ENCODE data around the gene TGFBRAP1. TPM values are rescaled to one million over a fixed set of nuclear protein-coding genes. Genes with fewer than 3 reads are reported as not detected.

TGFBRAP1 gene, protein sequence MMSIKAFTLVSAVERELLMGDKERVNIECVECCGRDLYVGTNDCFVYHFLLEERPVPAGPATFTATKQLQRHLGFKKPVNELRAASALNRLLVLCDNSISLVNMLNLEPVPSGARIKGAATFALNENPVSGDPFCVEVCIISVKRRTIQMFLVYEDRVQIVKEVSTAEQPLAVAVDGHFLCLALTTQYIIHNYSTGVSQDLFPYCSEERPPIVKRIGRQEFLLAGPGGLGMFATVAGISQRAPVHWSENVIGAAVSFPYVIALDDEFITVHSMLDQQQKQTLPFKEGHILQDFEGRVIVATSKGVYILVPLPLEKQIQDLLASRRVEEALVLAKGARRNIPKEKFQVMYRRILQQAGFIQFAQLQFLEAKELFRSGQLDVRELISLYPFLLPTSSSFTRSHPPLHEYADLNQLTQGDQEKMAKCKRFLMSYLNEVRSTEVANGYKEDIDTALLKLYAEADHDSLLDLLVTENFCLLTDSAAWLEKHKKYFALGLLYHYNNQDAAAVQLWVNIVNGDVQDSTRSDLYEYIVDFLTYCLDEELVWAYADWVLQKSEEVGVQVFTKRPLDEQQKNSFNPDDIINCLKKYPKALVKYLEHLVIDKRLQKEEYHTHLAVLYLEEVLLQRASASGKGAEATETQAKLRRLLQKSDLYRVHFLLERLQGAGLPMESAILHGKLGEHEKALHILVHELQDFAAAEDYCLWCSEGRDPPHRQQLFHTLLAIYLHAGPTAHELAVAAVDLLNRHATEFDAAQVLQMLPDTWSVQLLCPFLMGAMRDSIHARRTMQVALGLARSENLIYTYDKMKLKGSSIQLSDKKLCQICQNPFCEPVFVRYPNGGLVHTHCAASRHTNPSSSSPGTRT
- 25.8 TPM for total RNA-seq
- polyA plus RNA-seq (ENCODE audit: insufficient read depth, low read depth, low replicate concordance) = 6.7 TPM
- long read RNA-seq, donor 1 = 0 reads
- long read RNA-seq, donor 2, full-length matches to known transcripts = 2 of 2 reads
- long read RNA-seq, donor 2, partial matches to known transcripts = 0 of 2 reads
- long read RNA-seq, donor 2, other reads (novel, unspliced or antisense) = 0 of 2 reads
- long read RNA-seq, donor 3, full-length matches to known transcripts = 1 of 1 reads
- long read RNA-seq, donor 3, partial matches to known transcripts = 0 of 1 reads
- long read RNA-seq, donor 3, other reads (novel, unspliced or antisense) = 0 of 1 reads
- long read RNA-seq, donor 4, full-length matches to known transcripts = 1 of 1 reads
- long read RNA-seq, donor 4, partial matches to known transcripts = 0 of 1 reads
- long read RNA-seq, donor 4, other reads (novel, unspliced or antisense) = 0 of 1 reads
- long read RNA-seq, donor 5 = 0 reads
- long read RNA-seq, donor 6 = 0 reads
- long read RNA-seq, donor 7, full-length matches to known transcripts = 12 of 29 reads
- long read RNA-seq, donor 7, partial matches to known transcripts = 1 of 29 reads
- long read RNA-seq, donor 7, other reads (novel, unspliced or antisense) = 16 of 29 reads
- long read RNA-seq, donor 8, full-length matches to known transcripts = 1 of 1 reads
- long read RNA-seq, donor 8, partial matches to known transcripts = 0 of 1 reads
- long read RNA-seq, donor 8, other reads (novel, unspliced or antisense) = 0 of 1 reads
- long read RNA-seq, donor 9 = 0 reads
- long read RNA-seq, donor 10, full-length matches to known transcripts = 2 of 2 reads
- long read RNA-seq, donor 10, partial matches to known transcripts = 0 of 2 reads
- long read RNA-seq, donor 10, other reads (novel, unspliced or antisense) = 0 of 2 reads

DNA sequence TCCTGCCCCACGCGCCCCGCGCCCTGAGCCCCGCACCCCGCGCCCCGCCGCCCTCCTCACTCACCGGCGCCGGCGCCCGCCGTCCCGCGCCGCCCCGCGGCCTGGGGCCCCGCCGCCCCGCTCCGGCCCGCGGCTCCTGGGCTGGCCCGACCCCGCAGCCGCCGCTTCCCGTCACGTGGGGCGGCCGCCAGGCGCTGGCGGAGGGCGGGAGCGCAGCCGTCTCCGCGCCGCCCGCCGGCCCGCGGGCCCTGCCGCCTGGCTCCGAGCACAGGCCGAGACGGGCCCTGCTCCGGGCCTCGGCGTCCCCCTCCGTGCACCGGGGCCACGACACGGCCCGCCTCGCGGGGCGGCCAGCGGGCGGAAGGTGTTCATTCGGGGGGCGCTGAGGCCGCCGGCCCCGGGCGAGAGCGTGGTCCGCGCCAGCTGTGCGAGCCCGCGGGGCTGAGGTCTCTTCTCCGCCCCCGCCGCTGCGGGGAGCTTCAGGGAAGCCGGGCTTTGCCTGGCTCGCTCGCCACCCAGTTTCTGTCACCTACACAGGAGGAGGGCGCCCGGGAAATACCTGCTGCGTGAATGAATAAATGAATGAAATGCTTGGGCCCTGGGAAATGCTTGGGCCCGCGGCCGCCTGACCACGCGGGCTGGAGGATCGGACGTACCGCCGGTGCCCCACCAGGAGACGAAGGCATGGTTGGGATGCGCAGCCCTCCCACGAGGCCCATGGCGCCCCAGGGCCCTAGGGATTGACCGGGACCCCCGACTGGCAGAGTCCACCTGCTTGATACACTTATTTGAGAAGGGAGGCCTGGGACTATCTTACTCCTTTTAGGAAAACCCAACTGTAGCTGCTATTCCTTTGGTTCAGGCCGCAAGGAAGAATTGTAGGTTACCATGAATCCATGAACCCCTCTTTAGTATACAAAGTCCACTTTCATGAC, at the start of gene TGFBRAP1:
Gene TGFBRAP1, minus strand, starts transcription at position 175 of the 935 bp plus-strand sequence. CDS start 21,434 bp downstream, outside the sequence.
- Histone ChIP-seq H3K9me3 (ENCODE audit: control insufficient read depth in 2 of 3, insufficient read depth in 1 of 3, low read length in 3 of 3) (no peaks in the 10 kb centered on the region), H3K9ac (ENCODE audit: low read length in 3 of 3) (peak within 1 kb of the TSS; percentile 67 to 83 (median 81)), H3K36me3 (ENCODE audit: control insufficient read depth in 2 of 3, insufficient read depth in 3 of 3, low read length in 3 of 3) (peaks cover 0 to 8% (median 0%) of the 10 kb centered on the region in 3 donors), H3K4me1 (ENCODE audit: control insufficient read depth in 2 of 3, insufficient read depth in 2 of 3, low read depth in 1 of 3, low read length in 3 of 3) (peaks cover 0 to 17% (median 14%) of the 10 kb centered on the region in 3 donors), H3K27ac (ENCODE audit: low read depth in 2 of 2, low read length in 2 of 2) (peak within 1 kb of the TSS; percentile 68 to 70), H3K4me3 (ENCODE audit: low read length in 3 of 3) (peak within 1 kb of the TSS; percentile 77 to 86 (median 80)), H3K27me3 (ENCODE audit: control insufficient read depth, insufficient read depth, low read length) (no peaks in the 10 kb centered on the region)
- TF ChIP-seq, protein P1, sequence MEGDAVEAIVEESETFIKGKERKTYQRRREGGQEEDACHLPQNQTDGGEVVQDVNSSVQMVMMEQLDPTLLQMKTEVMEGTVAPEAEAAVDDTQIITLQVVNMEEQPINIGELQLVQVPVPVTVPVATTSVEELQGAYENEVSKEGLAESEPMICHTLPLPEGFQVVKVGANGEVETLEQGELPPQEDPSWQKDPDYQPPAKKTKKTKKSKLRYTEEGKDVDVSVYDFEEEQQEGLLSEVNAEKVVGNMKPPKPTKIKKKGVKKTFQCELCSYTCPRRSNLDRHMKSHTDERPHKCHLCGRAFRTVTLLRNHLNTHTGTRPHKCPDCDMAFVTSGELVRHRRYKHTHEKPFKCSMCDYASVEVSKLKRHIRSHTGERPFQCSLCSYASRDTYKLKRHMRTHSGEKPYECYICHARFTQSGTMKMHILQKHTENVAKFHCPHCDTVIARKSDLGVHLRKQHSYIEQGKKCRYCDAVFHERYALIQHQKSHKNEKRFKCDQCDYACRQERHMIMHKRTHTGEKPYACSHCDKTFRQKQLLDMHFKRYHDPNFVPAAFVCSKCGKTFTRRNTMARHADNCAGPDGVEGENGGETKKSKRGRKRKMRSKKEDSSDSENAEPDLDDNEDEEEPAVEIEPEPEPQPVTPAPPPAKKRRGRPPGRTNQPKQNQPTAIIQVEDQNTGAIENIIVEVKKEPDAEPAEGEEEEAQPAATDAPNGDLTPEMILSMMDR (IDR thresholded peaks at IDR 0.05; ENCODE audit: borderline replicate concordance, extremely low read depth, insufficient read depth) = no peak
- FAIRE-seq (no peak), DNase-seq (peak; percentile 53 to 85 (median 72))
- intact Hi-C loops (cut with DNase I) = no loop called here

DNA sequence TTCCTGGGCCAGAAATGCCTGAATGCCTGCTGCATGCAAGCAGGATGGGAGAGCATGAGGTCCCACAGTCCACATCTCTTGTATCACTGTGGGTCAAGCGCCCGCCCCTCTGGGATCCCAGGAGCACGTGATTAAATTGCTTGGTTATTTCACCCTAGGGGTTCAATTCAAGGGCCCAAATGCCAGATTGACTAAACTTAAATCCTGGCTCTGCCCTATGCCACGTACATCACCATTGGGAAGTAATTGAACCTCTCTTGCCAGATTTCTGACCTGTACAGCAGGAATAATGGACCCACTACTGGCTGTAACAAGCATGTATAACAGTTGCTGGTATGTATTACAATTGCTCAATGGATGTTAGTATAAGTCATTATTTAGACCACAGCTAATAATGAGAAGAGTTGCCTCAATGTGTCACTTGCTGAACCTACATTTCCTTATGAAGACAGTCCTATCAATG, 49.4 kb upstream of the TGFBRAP1 start:
- TF ChIP-seq, protein P1 (IDR thresholded peaks at IDR 0.05; ENCODE audit: borderline replicate concordance, extremely low read depth, insufficient read depth) = no peak
- Histone ChIP-seq H3K9me3 (ENCODE audit: control insufficient read depth in 2 of 3, insufficient read depth in 1 of 3, low read length in 3 of 3) (no peaks in the 10 kb centered on the region), H3K9ac (ENCODE audit: low read length in 3 of 3) (no peak overlapping the region), H3K27me3 (ENCODE audit: control insufficient read depth, insufficient read depth, low read length) (no peaks in the 10 kb centered on the region), H3K4me1 (ENCODE audit: control insufficient read depth in 2 of 3, insufficient read depth in 2 of 3, low read depth in 1 of 3, low read length in 3 of 3) (peaks cover 0 to 20% (median 10%) of the 10 kb centered on the region in 3 donors), H3K27ac (ENCODE audit: low read depth in 2 of 2, low read length in 2 of 2) (no peak overlapping the region), H3K36me3 (ENCODE audit: control insufficient read depth in 2 of 3, insufficient read depth in 3 of 3, low read length in 3 of 3) (no peaks in the 10 kb centered on the region), H3K4me3 (ENCODE audit: low read length in 3 of 3) (no peak overlapping the region)
- no peak for FAIRE-seq
- DNase-seq = no peak
- intact Hi-C loops (cut with DNase I) = no loop called here
